HG02763 (cell line): ENCODE results near the gene PROKR1.
"Not testable (repeated sequence)": the region's sequence is repeated elsewhere in the genome, so short reads cannot be mapped to it uniquely, and the experiment has no call there.

Experiments used
- ATAC-seq: cut with Tn5 transposase; IDR thresholded peaks from one replicate; pipeline ENCODE4 v1.9.1; 2021; ENCODE audit warnings: mild to moderate bottlenecking, moderate library complexity; ENCODE audit not compliant: unreplicated experiment

PROKR1 gene

GRCh38 chr2:68653538-68653982 lies 10.2 kb downstream of the PROKR1 start:
- peak; percentile 77 for ATAC-seq

- ATAC-seq = no peak
These were observed 14.9 kb downstream of the PROKR1 start for GRCh38 chr2:68658266-68658665.

- ATAC-seq = no peak
These were observed 15.7 kb downstream of the PROKR1 start for GRCh38 chr2:68659081-68659480.

GRCh38 chr2:68660658-68661057 lies 17.3 kb downstream of the PROKR1 start:
- ATAC-seq = no peak

DNA sequence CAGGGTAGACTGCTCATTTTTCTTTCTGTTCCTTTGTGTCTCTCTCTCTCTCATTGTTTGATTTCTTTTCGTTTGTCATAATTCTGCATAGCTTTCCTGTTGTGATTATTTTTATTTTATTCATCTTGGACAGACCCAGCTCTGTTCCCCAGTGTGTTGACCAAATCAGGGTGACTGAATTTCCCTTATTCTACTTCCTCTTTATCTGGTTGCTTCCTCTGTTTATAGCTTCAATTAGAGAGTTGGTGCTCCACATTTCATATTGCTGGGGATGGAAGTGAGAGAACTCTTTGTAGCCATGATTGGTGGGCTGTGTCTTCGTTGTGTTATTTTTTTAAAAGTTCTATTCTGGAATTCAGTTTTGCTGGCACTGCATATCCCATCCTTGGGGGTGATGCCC lies 19.1 kb downstream of the PROKR1 start:
- no peak for ATAC-seq

GRCh38 chr2:68663371-68664156 lies 20.2 kb downstream of the PROKR1 start:
- ATAC-seq = no peak

DNA sequence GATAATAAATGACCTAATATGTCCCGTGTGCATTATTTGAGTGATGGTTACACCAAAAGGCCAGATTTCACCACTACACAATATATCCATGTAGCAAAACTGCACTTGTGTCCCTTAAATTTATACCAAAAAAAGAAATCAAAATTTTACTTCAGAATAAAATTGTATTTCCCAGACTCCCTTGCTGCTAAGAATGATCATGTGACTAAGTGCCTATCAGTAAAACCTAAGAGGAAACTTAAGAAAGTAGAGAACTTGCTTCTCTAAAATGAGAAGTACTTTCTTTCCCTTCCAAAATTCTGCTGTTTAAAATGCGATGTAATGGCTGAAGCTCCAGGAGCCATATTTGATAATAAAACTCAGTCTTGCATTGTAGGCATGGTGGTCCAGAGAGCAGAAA lies 24.0 kb downstream of the PROKR1 start:
- ATAC-seq = no peak

GRCh38 chr2:68669651-68670050 lies 26.3 kb downstream of the PROKR1 start:
- no peak for ATAC-seq

GRCh38 chr2:68671961-68672360 lies 28.6 kb downstream of the PROKR1 start:
- no peak for ATAC-seq

GRCh38 chr2:68673631-68674030 lies 30.3 kb downstream of the PROKR1 start:
- no peak for ATAC-seq

- ATAC-seq = no peak
These were observed 32.1 kb downstream of the PROKR1 start for GRCh38 chr2:68675470-68675869.

DNA sequence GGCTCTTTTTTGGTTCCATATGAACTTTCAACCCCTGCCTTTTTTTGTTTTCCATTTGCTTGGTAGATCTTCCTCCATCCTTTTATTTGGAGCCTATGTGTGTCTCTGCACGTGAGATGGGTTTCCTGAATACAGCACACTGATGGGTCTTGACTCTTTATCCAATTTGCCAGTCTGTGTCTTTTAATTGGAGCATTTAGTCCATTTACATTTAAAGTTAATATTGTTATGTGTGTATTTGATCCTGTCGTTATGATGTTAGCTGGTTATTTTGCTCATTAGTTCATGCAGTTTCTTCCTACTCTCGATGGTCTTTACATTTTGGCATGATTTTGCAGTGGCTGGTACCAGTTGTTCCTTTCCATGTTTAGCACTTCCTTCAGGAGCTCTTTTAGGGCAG lies 34.5 kb downstream of the PROKR1 start:
- ATAC-seq = not testable (repeated sequence)

- ATAC-seq = not testable (repeated sequence)
These were observed 36.0 kb downstream of the PROKR1 start for GRCh38 chr2:68679166-68679916.

GRCh38 chr2:68679917-68680267 lies 36.5 kb downstream of the PROKR1 start:
- not testable (repeated sequence) for ATAC-seq

- no peak for ATAC-seq
These were observed 40.8 kb downstream of the PROKR1 start for GRCh38 chr2:68684197-68684596.

GRCh38 chr2:68686178-68686577 lies 42.8 kb downstream of the PROKR1 start:
- ATAC-seq = no peak

- no peak for ATAC-seq
These were observed 43.6 kb downstream of the PROKR1 start for GRCh38 chr2:68687018-68687417.

DNA sequence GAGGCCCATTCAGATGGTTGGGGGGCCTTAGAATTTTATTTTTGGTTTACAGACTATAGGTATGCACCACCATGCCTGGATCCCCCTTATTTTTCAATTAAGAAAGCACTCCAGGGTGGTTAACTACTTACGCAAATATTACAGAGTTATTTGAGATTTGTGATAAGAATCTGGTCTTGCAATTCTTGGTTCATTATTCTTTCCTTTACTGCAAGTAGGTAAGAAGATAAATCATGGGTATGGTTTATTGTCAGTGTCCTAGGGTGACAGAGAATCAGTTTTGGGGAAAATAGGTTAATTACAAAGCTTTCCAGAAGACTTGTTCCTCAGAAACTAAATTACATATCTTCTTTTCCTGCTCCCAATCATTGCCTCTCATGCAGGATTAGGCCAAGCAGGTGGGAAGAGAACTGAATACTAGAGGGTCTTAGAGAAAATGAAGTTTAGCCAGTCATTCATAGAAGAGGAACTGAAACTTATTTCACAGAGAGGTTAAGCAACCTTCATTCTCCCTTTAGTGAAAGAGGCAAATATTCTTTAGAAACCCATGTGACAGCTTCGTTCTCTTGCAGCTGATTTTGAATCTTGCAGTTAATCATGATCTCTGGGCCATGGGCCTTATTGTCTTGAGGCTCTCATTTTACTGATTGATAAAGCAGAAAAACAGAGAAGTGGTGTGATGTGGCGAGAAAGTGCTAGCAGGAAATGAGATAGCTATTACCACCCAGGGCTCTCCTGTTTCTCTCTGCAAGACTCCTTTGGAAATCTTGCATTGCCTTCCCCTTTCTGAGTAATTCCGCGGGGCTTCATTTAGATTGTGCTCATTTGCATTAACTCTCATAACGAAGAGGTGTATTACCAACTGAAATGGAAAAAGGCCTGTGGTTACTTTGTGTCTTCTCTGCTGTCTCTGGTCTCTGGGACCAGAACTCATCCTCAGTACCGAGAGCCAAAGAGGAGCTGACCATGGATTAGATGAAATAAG lies 46.5 kb downstream of the PROKR1 start:
- ATAC-seq = peak; percentile 90

GRCh38 chr2:68690851-68691250 lies 47.5 kb downstream of the PROKR1 start:
- no peak for ATAC-seq

DNA sequence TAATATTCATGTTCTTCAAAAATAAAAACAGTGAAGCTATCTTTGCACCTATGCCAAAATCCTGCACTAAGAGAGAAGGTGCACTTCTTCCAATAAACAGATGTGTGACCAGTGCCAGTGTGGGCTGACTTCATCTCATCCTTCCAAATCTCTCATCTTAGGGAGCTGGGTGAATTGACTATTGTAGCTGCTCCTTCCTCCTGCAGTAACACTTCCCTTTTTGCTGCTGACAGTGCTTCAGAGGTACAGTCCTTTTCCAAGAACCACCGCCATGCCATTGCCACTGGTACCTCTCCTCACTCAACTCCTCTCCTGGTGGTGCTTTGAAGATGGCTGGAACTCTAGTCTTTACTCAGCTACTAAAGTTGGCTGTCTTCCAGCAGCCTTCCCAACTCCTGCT lies 49.1 kb downstream of the PROKR1 start:
- ATAC-seq = no peak

- no peak for ATAC-seq
These were observed 50.6 kb downstream of the PROKR1 start for GRCh38 chr2:68693951-68694350.
